ENCODE results near the gene PLOD2.

Gene PLOD2

GRCh38 chr3:146165877-146166276, 4.9 kb upstream of the PLOD2 start:
- no peak for DNase-seq (ENCODE audit: low spot score)

- DNase-seq (ENCODE audit: low spot score): no peak
Measured at GRCh38 chr3:146164971-146165769, 4.2 kb upstream of the PLOD2 start.

DNA sequence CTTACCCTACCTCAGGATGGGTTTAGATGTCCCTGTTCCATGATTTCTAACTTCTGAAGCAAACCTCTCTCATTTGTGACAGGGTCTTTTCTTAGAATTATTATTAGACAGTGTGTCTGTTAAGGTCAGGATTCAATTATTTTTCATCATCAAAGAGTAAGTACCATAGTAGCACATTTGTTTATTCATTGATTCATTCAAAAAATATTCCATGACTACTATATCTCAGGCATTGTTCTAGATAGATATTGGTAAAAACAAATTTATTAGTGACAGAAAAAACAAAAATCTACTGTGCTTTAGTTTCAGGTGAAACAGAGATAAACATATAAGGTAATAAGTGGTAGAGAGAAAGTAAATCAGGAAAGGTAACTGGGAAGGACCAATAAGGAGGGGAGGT, 3.5 kb upstream of the PLOD2 start:
- no peak for DNase-seq (ENCODE audit: low spot score)

GRCh38 chr3:146164071-146164470, 3.1 kb upstream of the PLOD2 start:
- no peak for DNase-seq (ENCODE audit: low spot score)

GRCh38 chr3:146163584-146163983, 2.6 kb upstream of the PLOD2 start:
- DNase-seq (ENCODE audit: low spot score): no peak

DNA sequence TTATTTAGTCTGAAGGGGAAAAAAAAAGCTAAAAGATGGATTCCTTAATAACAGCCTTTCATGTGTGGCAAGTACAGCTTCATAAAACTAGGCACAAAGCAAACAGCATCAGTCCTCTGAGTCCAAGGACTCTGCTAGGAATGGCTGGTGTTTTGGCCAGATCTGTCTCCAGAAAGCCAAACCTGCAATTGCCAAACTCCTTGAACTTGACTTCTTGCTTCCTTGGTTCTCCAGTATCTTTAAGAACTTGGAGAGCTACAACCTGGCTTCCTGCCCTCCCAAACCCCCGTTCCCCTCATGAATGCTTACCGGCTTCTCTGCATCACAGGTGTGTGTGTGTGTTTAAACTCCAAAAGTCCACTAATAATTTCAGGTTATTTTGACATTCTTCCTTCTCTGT, 1.6 kb upstream of the PLOD2 start:
- no peak for DNase-seq (ENCODE audit: low spot score)

DNA sequence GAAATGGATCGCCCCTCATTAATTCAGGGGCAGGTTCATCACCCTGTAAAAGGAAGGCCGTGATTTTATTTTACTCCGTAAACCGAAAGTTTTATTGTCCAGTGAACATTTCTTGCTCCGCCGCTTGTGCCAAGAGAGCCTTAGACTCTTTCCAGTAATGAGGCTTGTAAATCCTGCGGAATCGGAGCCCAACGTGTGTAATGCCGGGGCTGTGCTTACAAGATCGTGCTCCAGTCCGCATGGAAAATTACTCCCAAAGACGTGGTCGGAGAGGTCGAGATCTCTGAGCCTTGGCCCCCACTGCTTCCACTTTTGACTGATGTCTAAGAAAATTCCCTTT, 649 bp upstream of the PLOD2 start:
- no peak for DNase-seq (ENCODE audit: low spot score)

DNA sequence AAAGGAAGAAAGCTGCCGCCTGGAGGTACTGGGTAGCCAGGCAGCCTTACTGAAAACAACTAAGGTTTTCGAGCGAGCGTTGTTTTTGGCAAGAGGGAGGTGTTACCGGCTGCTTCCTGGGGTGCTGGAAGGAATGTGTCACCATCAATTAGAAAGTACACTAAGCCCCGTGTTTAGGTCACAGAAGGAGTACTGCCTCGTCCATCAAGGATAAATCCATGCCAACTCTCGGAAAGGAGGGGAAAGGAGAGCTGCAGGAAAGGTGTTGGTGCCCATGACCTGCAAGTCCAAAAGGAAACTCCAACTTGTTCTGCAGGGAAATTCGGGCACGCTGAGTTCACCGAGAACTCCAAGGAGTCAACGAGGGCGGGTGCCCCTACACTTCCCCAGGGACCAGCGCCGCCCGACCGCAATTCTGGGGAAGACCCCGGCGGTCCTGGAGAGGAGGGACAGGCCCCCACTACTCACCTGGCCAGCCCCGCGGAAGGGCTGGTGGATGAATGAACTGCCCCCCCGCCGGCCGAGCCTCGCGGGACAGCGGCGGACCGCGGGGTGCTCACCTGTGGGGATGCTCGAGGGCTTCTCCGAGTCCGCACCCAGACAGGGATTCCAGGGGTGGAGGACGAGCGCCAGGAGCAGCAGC, 542 bp downstream of the PLOD2 start:
- DNase-seq (ENCODE audit: low spot score): peak; percentile 75

- no peak for DNase-seq (ENCODE audit: low spot score)
Measured at GRCh38 chr3:146159616-146160320, 1.2 kb downstream of the PLOD2 start.

DNA sequence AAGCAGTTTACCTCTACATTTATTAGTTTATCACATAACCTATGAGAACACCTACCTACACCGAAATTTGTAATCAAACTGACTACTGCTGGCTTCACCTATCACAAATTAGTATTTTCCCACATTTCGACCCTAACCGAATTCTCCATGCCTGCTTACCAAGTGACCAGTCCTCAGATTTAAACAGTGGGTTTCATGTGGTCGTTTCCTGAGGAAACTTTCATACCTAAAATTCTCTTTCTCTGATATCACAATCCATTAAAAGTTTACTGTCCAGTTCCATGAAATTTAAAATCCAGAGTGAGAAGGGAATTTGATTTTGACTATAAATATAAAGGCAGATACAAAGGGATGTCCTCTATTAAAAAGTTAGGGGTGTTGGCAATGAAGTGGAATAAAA, 1.9 kb downstream of the PLOD2 start:
- no peak for DNase-seq (ENCODE audit: low spot score)

GRCh38 chr3:146157325-146158060, 3.5 kb downstream of the PLOD2 start:
- no peak for DNase-seq (ENCODE audit: low spot score)

DNA sequence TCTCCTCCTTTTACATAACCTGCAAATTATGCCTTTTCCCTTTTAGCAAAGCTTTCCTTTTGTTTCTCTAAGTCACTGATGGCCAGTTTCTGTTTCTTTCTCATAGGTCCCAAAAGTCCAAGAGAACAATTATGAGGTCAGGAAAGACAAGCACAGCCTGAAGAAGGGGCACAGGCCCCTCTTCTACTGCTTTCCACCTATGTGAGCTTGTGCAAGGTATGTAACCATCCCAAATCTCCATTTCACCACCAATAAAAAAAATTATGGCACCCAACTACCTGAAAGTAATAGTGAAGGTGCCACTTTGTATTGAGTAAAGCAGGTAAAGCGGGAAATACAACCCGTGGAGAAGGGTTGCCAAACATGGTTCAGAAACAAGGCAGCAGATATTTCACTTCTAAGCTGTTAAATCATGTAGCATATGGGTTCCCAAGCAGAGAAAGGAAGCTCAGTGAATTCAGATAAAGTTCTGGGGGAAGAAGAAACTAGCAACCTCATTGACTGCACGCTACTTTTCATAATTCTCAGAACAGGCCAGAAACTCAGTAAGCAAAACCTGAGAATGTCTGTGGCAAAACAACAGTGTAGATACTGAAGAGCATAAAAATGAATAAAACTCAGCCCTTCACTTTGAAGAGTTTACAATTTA, 4.2 kb downstream of the PLOD2 start:
- DNase-seq (ENCODE audit: low spot score): no peak

- DNase-seq (ENCODE audit: low spot score): no peak
Measured at GRCh38 chr3:146156095-146156494, 4.9 kb downstream of the PLOD2 start.

- no peak for DNase-seq (ENCODE audit: low spot score)
Measured at GRCh38 chr3:146154995-146155394, 6.0 kb downstream of the PLOD2 start.

DNA sequence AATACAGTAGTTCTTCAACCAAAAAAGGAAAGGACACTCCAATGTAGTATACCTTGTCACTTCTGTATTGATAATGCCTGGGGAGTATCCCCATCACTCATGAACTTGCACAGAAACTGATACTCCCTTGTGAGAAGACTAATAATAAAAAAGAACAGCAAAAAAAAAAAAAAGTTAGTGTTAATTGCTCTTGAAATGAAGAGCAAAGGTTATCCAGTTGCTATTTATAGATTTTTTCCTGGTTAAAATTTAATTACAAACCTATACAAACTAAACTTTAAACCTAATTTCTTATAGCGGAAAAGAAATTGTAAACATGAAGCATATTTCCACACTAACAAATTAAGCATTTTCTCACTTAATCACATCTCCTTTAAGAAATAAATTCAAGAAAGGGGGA, 6.7 kb downstream of the PLOD2 start:
- DNase-seq (ENCODE audit: low spot score): no peak

DNA sequence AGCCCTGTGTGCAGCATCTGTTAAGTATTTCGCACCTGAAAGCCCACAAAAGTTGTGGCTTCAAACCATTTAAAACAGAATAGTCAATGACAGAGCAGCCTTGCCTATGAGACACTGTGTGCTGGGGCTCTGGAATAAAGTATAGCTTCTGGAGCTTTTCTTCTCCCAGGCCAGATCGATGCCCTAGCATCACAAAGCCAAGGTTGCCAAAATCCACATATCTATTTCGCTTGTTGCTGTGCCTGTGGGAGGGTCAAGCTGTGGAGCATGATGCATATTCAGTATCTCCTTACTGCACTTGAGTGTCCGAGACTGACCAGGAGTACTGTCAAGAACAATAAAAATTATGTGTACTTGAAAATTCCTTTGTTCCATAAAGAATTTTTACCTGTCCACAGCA, 7.6 kb downstream of the PLOD2 start:
- no peak for DNase-seq (ENCODE audit: low spot score)

GRCh38 chr3:146152834-146153233, 8.2 kb downstream of the PLOD2 start:
- DNase-seq (ENCODE audit: low spot score): no peak

- DNase-seq (ENCODE audit: low spot score): no peak
Measured at GRCh38 chr3:146148468-146148931, 12.5 kb downstream of the PLOD2 start.

DNA sequence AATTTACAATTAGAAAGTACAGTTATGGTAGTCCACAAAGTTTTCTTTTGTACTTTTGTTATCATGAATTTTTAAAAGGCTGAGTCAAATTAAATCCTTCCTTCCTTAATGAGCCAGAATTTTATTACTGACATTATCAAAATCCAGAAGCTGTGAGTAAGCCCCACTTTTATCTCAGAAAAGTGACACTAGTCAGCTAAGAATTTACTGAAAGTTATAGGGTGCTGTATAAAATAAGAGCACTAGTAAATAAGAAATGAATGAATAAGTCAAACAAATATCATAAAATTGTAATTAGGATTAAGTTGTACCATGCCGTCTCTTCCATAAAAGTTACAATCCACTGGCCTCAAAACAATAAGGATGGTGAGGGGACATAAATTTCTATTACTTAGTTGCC, 15.3 kb downstream of the PLOD2 start:
- no peak for DNase-seq (ENCODE audit: low spot score)

GRCh38 chr3:146142757-146143156, 18.2 kb downstream of the PLOD2 start:
- no peak for DNase-seq (ENCODE audit: low spot score)

DNA sequence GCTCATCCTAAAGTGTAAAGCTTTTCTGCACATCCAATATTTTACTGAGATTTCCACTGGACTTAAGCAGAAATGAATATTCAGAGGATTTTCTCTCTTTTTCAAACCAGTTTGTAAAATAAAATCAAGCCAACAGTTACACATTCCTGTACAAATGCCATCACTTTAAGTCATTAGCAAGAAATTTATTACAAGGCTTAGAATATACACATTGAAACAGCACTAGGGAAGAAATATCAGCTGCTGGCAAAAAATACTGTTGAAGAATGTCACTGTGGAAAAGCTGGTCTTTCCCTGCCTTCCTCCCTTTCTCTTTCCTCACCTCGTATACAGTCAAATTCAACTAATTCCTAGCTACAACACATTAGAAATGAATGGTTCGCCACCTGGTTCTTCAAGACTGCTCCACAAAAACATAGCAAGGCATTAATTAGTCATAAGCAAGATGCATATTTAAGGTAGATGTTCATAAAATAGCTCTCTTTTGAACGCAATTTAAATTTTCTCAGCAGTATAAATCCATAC, 21.3 kb downstream of the PLOD2 start:
- no peak for DNase-seq (ENCODE audit: low spot score)

- DNase-seq (ENCODE audit: low spot score): no peak
Measured at GRCh38 chr3:146138902-146139301, 22.1 kb downstream of the PLOD2 start.
